H9 (cell line): ENCODE measurements around the gene RPL35. TPM values are rescaled to one million over a fixed set of nuclear protein-coding genes. Genes with fewer than 3 reads are reported as not detected.
A peak's percentile ranks its signal among the peaks of the same experiment; 100 is the strongest.

Experiments used
- DNase-seq: peaks from one replicate; pipeline ENCODE4 v3.0.0-alpha.2; 2017
- H2AFZ ChIP-seq: one replicate; pipeline ENCODE4 v1.6.1; 2013; ENCODE audit warnings: mild to moderate bottlenecking, low read length, control low read depth, moderate library complexity
- H2AK5ac ChIP-seq: 2 replicates; pipeline ENCODE4 v1.6.1; 2013; ENCODE audit warnings: low read length, control low read depth, mixed read lengths; ENCODE audit not compliant: insufficient read length
- H2BK120ac ChIP-seq: one replicate; pipeline ENCODE4 v1.6.1; 2013; ENCODE audit warnings: low read depth, mild to moderate bottlenecking, low read length, control low read depth, inconsistent platforms; ENCODE audit not compliant: poor library complexity, severe bottlenecking
- H2BK12ac ChIP-seq: 2 replicates; pipeline ENCODE4 v1.6.1; 2013; ENCODE audit warnings: low read length, control low read depth, mixed read lengths, low read depth; ENCODE audit not compliant: insufficient read length
- H2BK15ac ChIP-seq: 2 replicates; pipeline ENCODE4 v1.6.1; 2013; ENCODE audit warnings: low read depth, low read length, control low read depth
- H2BK20ac ChIP-seq: one replicate; pipeline ENCODE4 v1.6.1; 2013; ENCODE audit warnings: low read depth, mild to moderate bottlenecking, low read length, control low read depth, inconsistent platforms; ENCODE audit not compliant: poor library complexity, severe bottlenecking
- H2BK5ac ChIP-seq: 2 replicates; pipeline ENCODE4 v1.6.1; 2013; ENCODE audit warnings: low read length, control low read depth, mixed read lengths; ENCODE audit not compliant: insufficient read length
- H3K14ac ChIP-seq: 2 replicates; pipeline ENCODE4 v1.6.1; 2013; ENCODE audit warnings: low read length, control low read depth; ENCODE audit not compliant: insufficient read depth
- H3K18ac ChIP-seq: 2 replicates; pipeline ENCODE4 v1.6.1; 2013; ENCODE audit warnings: low read depth, mild to moderate bottlenecking, mixed read lengths, low read length, control low read depth; ENCODE audit not compliant: insufficient read length
- H3K23ac ChIP-seq: 2 replicates; pipeline ENCODE4 v1.6.1; 2013; ENCODE audit warnings: low read length, control low read depth, mixed read lengths, low read depth; ENCODE audit not compliant: insufficient read length
- H3K23me2 ChIP-seq: 2 replicates; pipeline ENCODE4 v1.6.1; 2013; ENCODE audit warnings: low read depth, mild to moderate bottlenecking, mixed read lengths, low read length, control low read depth; ENCODE audit not compliant: insufficient read length, poor library complexity, severe bottlenecking
- H3K27ac ChIP-seq: 2 replicates; pipeline ENCODE4 v1.5.1; 2013; ENCODE audit warnings: low read length, control low read depth, mixed read lengths, low read depth; ENCODE audit not compliant: insufficient read length
- H3K27me3 ChIP-seq: 2 replicates; pipeline ENCODE4 v1.6.1; 2013; ENCODE audit warnings: low read length, control low read depth, inconsistent platforms; ENCODE audit not compliant: insufficient read depth
- H3K4ac ChIP-seq: 2 replicates; pipeline ENCODE4 v1.6.1; 2013; ENCODE audit warnings: low read depth, mild to moderate bottlenecking, control low read depth, inconsistent platforms, low read length, moderate library complexity
- H3K4me1 ChIP-seq: 2 replicates; pipeline ENCODE4 v1.6.1; 2013; ENCODE audit warnings: low read length, control low read depth, inconsistent platforms; ENCODE audit not compliant: insufficient read depth
- H3K4me2 ChIP-seq: 2 replicates; pipeline ENCODE4 v1.6.1; 2013; ENCODE audit warnings: low read length, control low read depth, mixed read lengths; ENCODE audit not compliant: insufficient read length, insufficient read depth
- H3K56ac ChIP-seq: 2 replicates; pipeline ENCODE4 v1.6.1; 2013; ENCODE audit warnings: low read depth, mild to moderate bottlenecking, mixed read lengths, low read length, control low read depth; ENCODE audit not compliant: insufficient read length
- H3K79me1 ChIP-seq: 2 replicates; pipeline ENCODE4 v1.6.1; 2013; ENCODE audit warnings: low read depth, mild to moderate bottlenecking, moderate library complexity, low read length, control low read depth, inconsistent platforms; ENCODE audit not compliant: insufficient read depth, poor library complexity, severe bottlenecking
- H3K79me2 ChIP-seq: 2 replicates; pipeline ENCODE4 v1.6.1; 2013; ENCODE audit warnings: low read length, control low read depth, inconsistent platforms; ENCODE audit not compliant: insufficient read depth
- H3K9ac ChIP-seq: 2 replicates; pipeline ENCODE4 v1.6.1; 2013; ENCODE audit warnings: low read length, control low read depth, mixed read lengths; ENCODE audit not compliant: insufficient read length; ENCODE audit errors: extremely low read depth
- H3K9me3 ChIP-seq: one replicate; pipeline ENCODE4 v1.6.1; 2013; ENCODE audit warnings: low read depth, low read length, inconsistent platforms; ENCODE audit not compliant: control insufficient read depth
- H3T11ph ChIP-seq: one replicate; pipeline ENCODE4 v1.6.1; 2013; ENCODE audit warnings: mild to moderate bottlenecking, low read length, control low read depth, inconsistent platforms
- H4K20me1 ChIP-seq: one replicate; pipeline ENCODE4 v1.6.1; 2013; ENCODE audit not compliant: control insufficient read depth, insufficient read length, insufficient read depth
- H4K5ac ChIP-seq: 2 replicates; pipeline ENCODE4 v1.6.1; 2013; ENCODE audit warnings: low read depth, mild to moderate bottlenecking, mixed read lengths, low read length, control low read depth; ENCODE audit not compliant: insufficient read length
- H4K8ac ChIP-seq: replicated peaks from 2 replicates; pipeline ENCODE4 v1.6.1; 2013; ENCODE audit warnings: low read length, control low read depth, mixed read lengths, low read depth; ENCODE audit not compliant: insufficient read length
- H4K91ac ChIP-seq: 2 replicates; pipeline ENCODE4 v1.6.1; 2013; ENCODE audit warnings: low read depth, mild to moderate bottlenecking, moderate library complexity, mixed read lengths, low read length, control low read depth; ENCODE audit not compliant: insufficient read length
- H3K27ac Mint-ChIP-seq, 3 experiments: 2 replicates in 2 of 3; 3 replicates in 1 of 3; pipeline ENCODE4 v1.8.0; 2020 to 2021; ENCODE audit warnings: mixed read lengths in 3 of 3, mild to moderate bottlenecking in 1 of 3, moderate library complexity in 1 of 3
- H3K27me3 Mint-ChIP-seq: 2 replicates; pipeline ENCODE4 v1.8.0; 2021; ENCODE audit warnings: low read depth, mild to moderate bottlenecking, moderate library complexity, mixed read lengths
- H3K36me3 Mint-ChIP-seq, 3 experiments: 2 replicates in 2 of 3; 3 replicates in 1 of 3; pipeline ENCODE4 v1.8.0; 2020 to 2021; ENCODE audit warnings: low read depth in 3 of 3, mixed read lengths in 3 of 3; ENCODE audit not compliant: insufficient read depth in 1 of 3
- H3K4me1 Mint-ChIP-seq, 2 experiments: 2 replicates each; pipeline ENCODE4 v1.8.0; 2020; ENCODE audit warnings: mixed read lengths in 2 of 2
- H3K4me3 Mint-ChIP-seq, 2 experiments: 2 replicates in 1 of 2; 3 replicates in 1 of 2; pipeline ENCODE4 v1.8.0; 2020 to 2021; ENCODE audit warnings: mild to moderate bottlenecking in 2 of 2, mixed read lengths in 2 of 2, moderate library complexity in 1 of 2
- H3K9me3 Mint-ChIP-seq, 2 experiments: 2 replicates in 1 of 2; 3 replicates in 1 of 2; pipeline ENCODE4 v1.8.0; 2020; ENCODE audit warnings: mild to moderate bottlenecking in 2 of 2, mixed read lengths in 2 of 2, moderate library complexity in 1 of 2
- WGBS: extraction: QIAGEN DNeasy Blood & Tissue Kit; methylation state at CpG from one replicate; pipeline ENCODE4 v1.1.7; 2013; ENCODE audit warnings: missing lambda C conversion rate, low lambda C conversion rate, mixed read lengths; ENCODE audit not compliant: insufficient read length; ENCODE audit errors: extremely low coverage; 5-methylcytosine and 5-hydroxymethylcytosine counted together
- total RNA-seq: library from RNA; stranded (reverse); gene quantifications from 2 replicates; pipeline ENCODE4 v1.2.1, GENCODE V29; 2021
- TF ChIP-seq, protein P1 (sequence below): fragments of 200-600 bp; sonication (generic); conservative IDR thresholded peaks from 3 replicates; pipeline ENCODE4 v1.8.0; 2021; ENCODE audit warnings: antibody characterized with exemption, mild to moderate bottlenecking

Gene RPL35
- total RNA-seq, 1 experiment from 2014 or later, result 1,840 TPM

DNA sequence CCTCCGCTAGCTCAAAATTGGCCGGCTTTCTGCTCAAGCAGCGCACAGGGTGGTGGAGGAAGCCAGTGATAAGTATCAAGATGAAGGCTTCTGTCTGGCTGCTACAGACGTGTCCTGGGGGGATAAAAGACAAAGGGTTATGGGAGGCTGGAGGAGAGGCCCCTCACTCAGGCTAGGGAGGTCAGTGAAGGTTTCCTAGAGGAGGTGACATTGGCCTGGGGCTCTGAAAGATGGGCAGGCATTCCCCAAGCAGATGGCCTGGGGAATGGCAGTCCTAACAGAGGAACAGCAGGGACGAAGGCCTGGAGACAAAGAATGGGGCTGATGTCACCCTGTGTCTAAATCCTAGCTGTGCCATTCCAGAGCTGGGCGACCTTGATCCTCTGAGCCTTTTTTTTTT is 52.5 kb downstream of the RPL35 start:
- H3K27me3 Mint-ChIP-seq, result no peaks in the 10 kb centered on the region
- H2BK15ac ChIP-seq, result no peak overlapping the region
- DNase-seq, result no peak
- H3K9me3 Mint-ChIP-seq, result no peaks in the 10 kb centered on the region
- H3T11ph ChIP-seq, result no peak overlapping the region
- WGBS, result no CpG with 5 or more reads among the region's 6 CpGs
- no peak overlapping the region for H3K56ac ChIP-seq
- TF ChIP-seq, protein P1, sequence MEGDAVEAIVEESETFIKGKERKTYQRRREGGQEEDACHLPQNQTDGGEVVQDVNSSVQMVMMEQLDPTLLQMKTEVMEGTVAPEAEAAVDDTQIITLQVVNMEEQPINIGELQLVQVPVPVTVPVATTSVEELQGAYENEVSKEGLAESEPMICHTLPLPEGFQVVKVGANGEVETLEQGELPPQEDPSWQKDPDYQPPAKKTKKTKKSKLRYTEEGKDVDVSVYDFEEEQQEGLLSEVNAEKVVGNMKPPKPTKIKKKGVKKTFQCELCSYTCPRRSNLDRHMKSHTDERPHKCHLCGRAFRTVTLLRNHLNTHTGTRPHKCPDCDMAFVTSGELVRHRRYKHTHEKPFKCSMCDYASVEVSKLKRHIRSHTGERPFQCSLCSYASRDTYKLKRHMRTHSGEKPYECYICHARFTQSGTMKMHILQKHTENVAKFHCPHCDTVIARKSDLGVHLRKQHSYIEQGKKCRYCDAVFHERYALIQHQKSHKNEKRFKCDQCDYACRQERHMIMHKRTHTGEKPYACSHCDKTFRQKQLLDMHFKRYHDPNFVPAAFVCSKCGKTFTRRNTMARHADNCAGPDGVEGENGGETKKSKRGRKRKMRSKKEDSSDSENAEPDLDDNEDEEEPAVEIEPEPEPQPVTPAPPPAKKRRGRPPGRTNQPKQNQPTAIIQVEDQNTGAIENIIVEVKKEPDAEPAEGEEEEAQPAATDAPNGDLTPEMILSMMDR, result no peak
- no peak overlapping the region for H3K4me2 ChIP-seq
- peaks cover 3% of the 10 kb centered on the region; the same call in 1 of the 2 replicates for H3K4me1 ChIP-seq
- no peak overlapping the region for H4K91ac ChIP-seq
- no peak overlapping the region for H2AK5ac ChIP-seq
- no peaks in the 10 kb centered on the region; a peak in 1 of 7 replicates for H3K36me3 Mint-ChIP-seq
- H2BK5ac ChIP-seq, result no peak overlapping the region
- H3K9ac ChIP-seq, result no peak overlapping the region
- H4K5ac ChIP-seq, result no peak overlapping the region
- no peaks in the 10 kb centered on the region for H3K79me2 ChIP-seq
- H3K27me3 ChIP-seq, result no peaks in the 10 kb centered on the region
- no peak overlapping the region for H2BK120ac ChIP-seq
- no peak overlapping the region for H3K27ac ChIP-seq
- no peaks in the 10 kb centered on the region for H4K20me1 ChIP-seq
- H3K4ac ChIP-seq, result no peak overlapping the region
- no peaks in the 10 kb centered on the region for H3K9me3 ChIP-seq
- H4K8ac ChIP-seq, result no peak overlapping the region
- no peaks in the 10 kb centered on the region for H3K79me1 ChIP-seq
- no peaks in the 10 kb centered on the region for H3K23me2 ChIP-seq
- no peak overlapping the region for H3K18ac ChIP-seq
- H3K27ac Mint-ChIP-seq, result peak overlapping the region; percentile 73 to 77 (median 77); a peak in 5 of 7 replicates
- H2BK12ac ChIP-seq, result no peak overlapping the region
- peaks cover 37 to 46% of the 10 kb centered on the region in 2 experiments for H3K4me1 Mint-ChIP-seq
- no peak overlapping the region for H2BK20ac ChIP-seq
- no peak overlapping the region for H3K23ac ChIP-seq
- H3K4me3 Mint-ChIP-seq, result no peak overlapping the region
- H3K14ac ChIP-seq, result no peak overlapping the region
- H2AFZ ChIP-seq, result no peak overlapping the region
